A549 (cell line): Measurements from ENCODE around the gene FRMD7.

Experiments
- CTCF ChIP-seq: fragments of >200 bp; sonication (Bioruptor Twin); formaldehyde crosslinking; IDR thresholded peaks from 3 replicates; pipeline ENCODE4 v1.5.1; 2016
- EP300 ChIP-seq, 2 experiments: fragments of >200 bp; sonication (Bioruptor Twin); formaldehyde crosslinking; IDR thresholded peaks; 2 replicates in 1 of 2; 3 replicates in 1 of 2; pipeline ENCODE4 v1.6.1; 2016 to 2017
- USF2 ChIP-seq: fragments of 450-650 bp; IDR thresholded peaks from 2 replicates; pipeline ENCODE4 v1.6.1; 2014; ENCODE audit warnings: antibody characterized with exemption

DNA sequence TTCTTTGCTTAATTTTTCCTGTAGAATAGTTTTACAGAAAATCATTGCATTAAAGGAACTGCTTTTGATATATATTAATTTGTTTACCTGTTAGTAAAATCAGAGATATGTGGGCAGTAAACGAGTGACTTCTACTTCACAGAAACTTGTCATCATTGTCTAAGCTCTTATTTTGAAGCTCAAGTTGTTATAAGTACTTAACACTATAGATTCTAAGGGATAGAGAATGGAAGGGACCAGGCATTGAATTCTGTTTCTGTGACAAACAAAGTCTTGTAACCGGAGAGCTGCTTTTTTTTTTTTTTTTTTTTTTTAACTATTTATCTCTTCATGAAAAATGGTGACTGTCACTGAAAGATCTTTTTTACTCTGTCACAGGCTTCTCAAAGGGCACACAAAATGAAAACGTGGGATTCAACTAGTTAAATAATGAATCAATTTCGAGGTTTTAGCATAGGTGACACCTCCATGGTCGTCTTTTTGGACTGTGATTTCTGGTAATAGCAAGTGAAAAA is 90.3 kb downstream of the FRMD7 start:
- no peak for TF ChIP-seq CTCF
- no peak for TF ChIP-seq USF2
- TF ChIP-seq EP300 (IDR thresholded peaks at IDR 0.05) = no peak
